ENCODE measurements around the gene NBAS.
"Not testable (repeated sequence)": the region's sequence is repeated elsewhere in the genome, so short reads cannot be mapped to it uniquely, and the experiment has no call there.

Gene NBAS

GRCh38 chr2:15507061-15507460 is 54.1 kb downstream of the NBAS start:
- TF ChIP-seq POLR2A (IDR thresholded peaks at IDR 0.05; ENCODE audit: low read length) (no peak), GATA1 (IDR thresholded peaks at IDR 0.05; ENCODE audit: low read depth, low read length) (no peak)
- no peak for DNase-seq

GRCh38 chr2:15506229-15506819 is 54.8 kb downstream of the NBAS start:
- DNase-seq, result no peak
- TF ChIP-seq GATA1 (IDR thresholded peaks at IDR 0.05; ENCODE audit: low read depth, low read length) (no peak), POLR2A (IDR thresholded peaks at IDR 0.05; ENCODE audit: low read length) (no peak)

- no peak for TF ChIP-seq GATA1 (IDR thresholded peaks at IDR 0.05; ENCODE audit: low read depth, low read length)
- no peak for TF ChIP-seq POLR2A (IDR thresholded peaks at IDR 0.05; ENCODE audit: low read length)
- no peak for DNase-seq
Observed at GRCh38 chr2:15504882-15505663, 56.1 kb downstream of the NBAS start.

GRCh38 chr2:15499251-15499650 is 61.9 kb downstream of the NBAS start:
- not testable (repeated sequence) for DNase-seq

GRCh38 chr2:15498554-15498953 is 62.6 kb downstream of the NBAS start:
- no peak for DNase-seq
- TF ChIP-seq GATA1 (IDR thresholded peaks at IDR 0.05; ENCODE audit: low read depth, low read length), result no peak
- TF ChIP-seq POLR2A (IDR thresholded peaks at IDR 0.05; ENCODE audit: low read length), result no peak

GRCh38 chr2:15494877-15495276 is 66.3 kb downstream of the NBAS start:
- no peak for DNase-seq
- TF ChIP-seq POLR2A (IDR thresholded peaks at IDR 0.05; ENCODE audit: low read length) (no peak), GATA1 (IDR thresholded peaks at IDR 0.05; ENCODE audit: low read depth, low read length) (no peak)

- TF ChIP-seq GATA1 (IDR thresholded peaks at IDR 0.05; ENCODE audit: low read depth, low read length) (no peak), POLR2A (IDR thresholded peaks at IDR 0.05; ENCODE audit: low read length) (no peak)
- DNase-seq, result no peak
Observed at GRCh38 chr2:15492773-15493325, 68.3 kb downstream of the NBAS start.

- no peak for DNase-seq
- TF ChIP-seq POLR2A (IDR thresholded peaks at IDR 0.05; ENCODE audit: low read length) (no peak), GATA1 (IDR thresholded peaks at IDR 0.05; ENCODE audit: low read depth, low read length) (no peak)
Observed at GRCh38 chr2:15486770-15487169, 74.4 kb downstream of the NBAS start.

- TF ChIP-seq GATA1 (IDR thresholded peaks at IDR 0.05; ENCODE audit: low read depth, low read length) (no peak), POLR2A (IDR thresholded peaks at IDR 0.05; ENCODE audit: low read length) (no peak)
- DNase-seq, result no peak
Observed at GRCh38 chr2:15485949-15486348, 75.2 kb downstream of the NBAS start.

- no peak for DNase-seq
- no peak for TF ChIP-seq POLR2A (IDR thresholded peaks at IDR 0.05; ENCODE audit: low read length)
- no peak for TF ChIP-seq GATA1 (IDR thresholded peaks at IDR 0.05; ENCODE audit: low read depth, low read length)
Observed at GRCh38 chr2:15481000-15481399, 80.1 kb downstream of the NBAS start.

- DNase-seq, result no peak
- no peak for TF ChIP-seq POLR2A (IDR thresholded peaks at IDR 0.05; ENCODE audit: low read length)
- no peak for TF ChIP-seq GATA1 (IDR thresholded peaks at IDR 0.05; ENCODE audit: low read depth, low read length)
Observed at GRCh38 chr2:15480552-15480951, 80.6 kb downstream of the NBAS start.

- DNase-seq, result no peak
- TF ChIP-seq GATA1 (IDR thresholded peaks at IDR 0.05; ENCODE audit: low read depth, low read length) (no peak), POLR2A (IDR thresholded peaks at IDR 0.05; ENCODE audit: low read length) (no peak)
Observed at GRCh38 chr2:15472876-15473275, 88.3 kb downstream of the NBAS start.

- no peak for DNase-seq
- no peak for TF ChIP-seq POLR2A (IDR thresholded peaks at IDR 0.05; ENCODE audit: low read length)
- no peak for TF ChIP-seq GATA1 (IDR thresholded peaks at IDR 0.05; ENCODE audit: low read depth, low read length)
Observed at GRCh38 chr2:15472133-15472532, 89.0 kb downstream of the NBAS start.

- TF ChIP-seq GATA1 (IDR thresholded peaks at IDR 0.05; ENCODE audit: low read depth, low read length) (no peak), POLR2A (IDR thresholded peaks at IDR 0.05; ENCODE audit: low read length) (no peak)
Observed at GRCh38 chr2:15471606-15472005, 89.5 kb downstream of the NBAS start.

GRCh38 chr2:15460112-15460620 is 101.0 kb downstream of the NBAS start:
- no peak for DNase-seq
- TF ChIP-seq POLR2A (IDR thresholded peaks at IDR 0.05; ENCODE audit: low read length) (no peak), GATA1 (IDR thresholded peaks at IDR 0.05; ENCODE audit: low read depth, low read length) (no peak)

More at GRCh38 chr2:15471606-15472005, 89.5 kb downstream of the NBAS start:
- no peak for DNase-seq
